Measurements from ENCODE around the gene MKRN2OS. TPM values are rescaled to one million over a fixed set of nuclear protein-coding genes. Genes with fewer than 3 reads are reported as not detected.

The MKRN2OS gene
- total and polyA plus RNA-seq, 2 donors (not counting 1 experiment from before 2014, with no cell fraction given) = not detected

DNA sequence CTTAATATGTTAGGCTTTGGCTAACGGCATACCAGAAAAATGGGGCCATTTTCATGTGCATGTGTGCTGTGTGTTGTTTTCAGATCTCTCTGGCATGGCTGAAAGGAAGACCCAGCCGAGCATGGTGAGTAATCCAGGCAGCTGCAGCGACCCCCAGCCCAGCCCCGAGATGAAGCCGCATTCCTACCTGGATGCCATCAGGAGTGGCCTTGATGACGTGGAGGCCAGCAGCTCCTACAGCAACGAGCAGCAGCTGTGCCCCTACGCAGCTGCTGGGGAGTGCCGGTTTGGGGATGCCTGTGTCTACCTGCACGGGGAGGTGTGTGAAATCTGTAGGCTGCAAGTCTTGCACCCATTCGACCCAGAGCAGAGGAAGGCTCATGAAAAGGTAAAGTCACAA is 26.7 kb upstream of the MKRN2OS start:
- H4K20me1 ChIP-seq (ENCODE audit: control insufficient read depth, extremely low read depth, insufficient read depth, low read length) = no peaks in the 10 kb centered on the region
- no peak overlapping the region for H2AFZ ChIP-seq (ENCODE audit: low read length)
- no peak for DNase-seq (ENCODE audit: low read depth in 2 of 2)
- no peaks in the 10 kb centered on the region for H3K9me3 ChIP-seq (ENCODE audit: control insufficient read depth, insufficient read depth, low read depth, low read length)
- H3K27me3 ChIP-seq (ENCODE audit: control insufficient read depth, insufficient read depth, low read length) = no peaks in the 10 kb centered on the region
- TF ChIP-seq, protein P1, sequence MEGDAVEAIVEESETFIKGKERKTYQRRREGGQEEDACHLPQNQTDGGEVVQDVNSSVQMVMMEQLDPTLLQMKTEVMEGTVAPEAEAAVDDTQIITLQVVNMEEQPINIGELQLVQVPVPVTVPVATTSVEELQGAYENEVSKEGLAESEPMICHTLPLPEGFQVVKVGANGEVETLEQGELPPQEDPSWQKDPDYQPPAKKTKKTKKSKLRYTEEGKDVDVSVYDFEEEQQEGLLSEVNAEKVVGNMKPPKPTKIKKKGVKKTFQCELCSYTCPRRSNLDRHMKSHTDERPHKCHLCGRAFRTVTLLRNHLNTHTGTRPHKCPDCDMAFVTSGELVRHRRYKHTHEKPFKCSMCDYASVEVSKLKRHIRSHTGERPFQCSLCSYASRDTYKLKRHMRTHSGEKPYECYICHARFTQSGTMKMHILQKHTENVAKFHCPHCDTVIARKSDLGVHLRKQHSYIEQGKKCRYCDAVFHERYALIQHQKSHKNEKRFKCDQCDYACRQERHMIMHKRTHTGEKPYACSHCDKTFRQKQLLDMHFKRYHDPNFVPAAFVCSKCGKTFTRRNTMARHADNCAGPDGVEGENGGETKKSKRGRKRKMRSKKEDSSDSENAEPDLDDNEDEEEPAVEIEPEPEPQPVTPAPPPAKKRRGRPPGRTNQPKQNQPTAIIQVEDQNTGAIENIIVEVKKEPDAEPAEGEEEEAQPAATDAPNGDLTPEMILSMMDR (conservative IDR thresholded peaks at IDR 0.05 in 1 of 2, IDR thresholded peaks at IDR 0.05 in 1 of 2; ENCODE audit: low read depth in 1 of 2, low read length in 2 of 2) = no peak
- TF ChIP-seq EZH2 (IDR thresholded peaks at IDR 0.05; ENCODE audit: low read length, missing control alignments) = no peak
- H3K27ac ChIP-seq (ENCODE audit: insufficient read depth, low read length) = no peak overlapping the region
- peaks cover 22% of the 10 kb centered on the region for H3K79me2 ChIP-seq (ENCODE audit: control insufficient read depth, insufficient read depth, low read length)
- peaks cover 28% of the 10 kb centered on the region for H3K36me3 ChIP-seq (ENCODE audit: control insufficient read depth, insufficient read depth, low read length)
- no peak overlapping the region for H3K4me3 ChIP-seq (replicated peaks in 1 of 4; ENCODE audit: control extremely low read depth in 1 of 4, insufficient read depth in 1 of 4, low read depth in 3 of 4, low read length in 4 of 4)
- no peak overlapping the region for H3K9ac ChIP-seq (ENCODE audit: insufficient read depth, low read length)
- peaks cover 8% of the 10 kb centered on the region for H3K4me1 ChIP-seq (ENCODE audit: control insufficient read depth, extremely low read depth, insufficient read depth, low read length)
- H3K4me2 ChIP-seq (ENCODE audit: extremely low read depth, insufficient read depth, low read length) = no peak overlapping the region

GRCh38 chr3:12569836-12570235 is 24.5 kb upstream of the MKRN2OS start:
- H4K20me1 ChIP-seq (ENCODE audit: control insufficient read depth, extremely low read depth, insufficient read depth, low read length) = no peaks in the 10 kb centered on the region
- H3K79me2 ChIP-seq (ENCODE audit: control insufficient read depth, insufficient read depth, low read length) = peaks cover 41% of the 10 kb centered on the region
- no peaks in the 10 kb centered on the region for H3K27me3 ChIP-seq (ENCODE audit: control insufficient read depth, insufficient read depth, low read length)
- H3K4me2 ChIP-seq (ENCODE audit: extremely low read depth, insufficient read depth, low read length) = no peak overlapping the region
- no peak overlapping the region for H2AFZ ChIP-seq (ENCODE audit: low read length)
- no peak for TF ChIP-seq EZH2 (IDR thresholded peaks at IDR 0.05; ENCODE audit: low read length, missing control alignments)
- TF ChIP-seq, protein P1 (conservative IDR thresholded peaks at IDR 0.05 in 1 of 2, IDR thresholded peaks at IDR 0.05 in 1 of 2; ENCODE audit: low read depth in 1 of 2, low read length in 2 of 2) = no peak
- DNase-seq (ENCODE audit: low read depth in 2 of 2) = no peak
- peaks cover 5% of the 10 kb centered on the region for H3K4me1 ChIP-seq (ENCODE audit: control insufficient read depth, extremely low read depth, insufficient read depth, low read length)
- H3K36me3 ChIP-seq (ENCODE audit: control insufficient read depth, insufficient read depth, low read length) = peaks cover 27% of the 10 kb centered on the region
- H3K27ac ChIP-seq (ENCODE audit: insufficient read depth, low read length) = no peak overlapping the region
- no peaks in the 10 kb centered on the region for H3K9me3 ChIP-seq (ENCODE audit: control insufficient read depth, insufficient read depth, low read depth, low read length)
- H3K9ac ChIP-seq (ENCODE audit: insufficient read depth, low read length) = no peak overlapping the region
- no peak overlapping the region for H3K4me3 ChIP-seq (replicated peaks in 1 of 4; ENCODE audit: control extremely low read depth in 1 of 4, insufficient read depth in 1 of 4, low read depth in 3 of 4, low read length in 4 of 4)

DNA sequence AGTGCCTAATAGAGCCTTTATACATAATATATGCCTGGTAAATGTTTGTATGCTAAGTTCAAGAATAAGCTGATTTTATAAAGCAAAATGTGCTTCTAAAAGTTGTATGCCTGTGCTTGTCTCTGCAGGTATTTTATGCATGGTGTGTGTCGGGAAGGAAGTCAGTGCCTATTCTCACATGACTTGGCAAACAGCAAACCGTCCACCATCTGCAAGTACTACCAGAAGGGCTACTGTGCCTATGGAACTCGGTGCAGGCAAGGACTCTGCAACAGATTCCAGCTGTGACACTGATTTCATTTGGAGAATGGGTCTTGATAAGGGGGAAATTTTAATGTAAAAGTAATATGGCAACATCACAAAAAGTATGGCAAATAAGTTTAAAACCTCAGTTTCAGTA is 23.4 kb upstream of the MKRN2OS start:
- peaks cover 20% of the 10 kb centered on the region for H3K36me3 ChIP-seq (ENCODE audit: control insufficient read depth, insufficient read depth, low read length)
- no peak overlapping the region for H3K4me2 ChIP-seq (ENCODE audit: extremely low read depth, insufficient read depth, low read length)
- H3K4me1 ChIP-seq (ENCODE audit: control insufficient read depth, extremely low read depth, insufficient read depth, low read length) = no peaks in the 10 kb centered on the region
- H4K20me1 ChIP-seq (ENCODE audit: control insufficient read depth, extremely low read depth, insufficient read depth, low read length) = no peaks in the 10 kb centered on the region
- H3K27me3 ChIP-seq (ENCODE audit: control insufficient read depth, insufficient read depth, low read length) = no peaks in the 10 kb centered on the region
- H3K4me3 ChIP-seq (replicated peaks in 1 of 4; ENCODE audit: control extremely low read depth in 1 of 4, insufficient read depth in 1 of 4, low read depth in 3 of 4, low read length in 4 of 4) = no peak overlapping the region
- no peak overlapping the region for H3K9ac ChIP-seq (ENCODE audit: insufficient read depth, low read length)
- TF ChIP-seq, protein P1 (conservative IDR thresholded peaks at IDR 0.05 in 1 of 2, IDR thresholded peaks at IDR 0.05 in 1 of 2; ENCODE audit: low read depth in 1 of 2, low read length in 2 of 2) = no peak
- peaks cover 50% of the 10 kb centered on the region for H3K79me2 ChIP-seq (ENCODE audit: control insufficient read depth, insufficient read depth, low read length)
- no peak overlapping the region for H2AFZ ChIP-seq (ENCODE audit: low read length)
- H3K27ac ChIP-seq (ENCODE audit: insufficient read depth, low read length) = no peak overlapping the region
- no peaks in the 10 kb centered on the region for H3K9me3 ChIP-seq (ENCODE audit: control insufficient read depth, insufficient read depth, low read depth, low read length)
- no peak for DNase-seq (ENCODE audit: low read depth in 2 of 2)
